Keratinocyte (primary cell): ENCODE results near the gene VMP1.

Experiments used
- EZH2 ChIP-seq: IDR thresholded peaks from one replicate; pipeline ENCODE4 v1.6.1; 2012; ENCODE audit warnings: inconsistent platforms, mild to moderate bottlenecking, low read length, moderate library complexity
- TF ChIP-seq, protein P1 (sequence below), 3 experiments: IDR thresholded peaks in 1 of 3; conservative IDR thresholded peaks in 1 of 3; optimal IDR thresholded peaks in 1 of 3; 2 replicates in 2 of 3; 3 replicates in 1 of 3; pipeline versions ENCODE3 to v1.5.1; 2011; ENCODE audit warnings: low read length in 3 of 3, mild to moderate bottlenecking in 3 of 3, moderate library complexity in 2 of 3, control low read depth in 1 of 3, inconsistent platforms in 1 of 3; ENCODE audit not compliant: insufficient read depth in 2 of 3; ENCODE audit errors: extremely low read depth in 1 of 3

GRCh38 chr17:59764292-59764741 lies 56.9 kb downstream of the VMP1 start:
- TF ChIP-seq, protein P1, sequence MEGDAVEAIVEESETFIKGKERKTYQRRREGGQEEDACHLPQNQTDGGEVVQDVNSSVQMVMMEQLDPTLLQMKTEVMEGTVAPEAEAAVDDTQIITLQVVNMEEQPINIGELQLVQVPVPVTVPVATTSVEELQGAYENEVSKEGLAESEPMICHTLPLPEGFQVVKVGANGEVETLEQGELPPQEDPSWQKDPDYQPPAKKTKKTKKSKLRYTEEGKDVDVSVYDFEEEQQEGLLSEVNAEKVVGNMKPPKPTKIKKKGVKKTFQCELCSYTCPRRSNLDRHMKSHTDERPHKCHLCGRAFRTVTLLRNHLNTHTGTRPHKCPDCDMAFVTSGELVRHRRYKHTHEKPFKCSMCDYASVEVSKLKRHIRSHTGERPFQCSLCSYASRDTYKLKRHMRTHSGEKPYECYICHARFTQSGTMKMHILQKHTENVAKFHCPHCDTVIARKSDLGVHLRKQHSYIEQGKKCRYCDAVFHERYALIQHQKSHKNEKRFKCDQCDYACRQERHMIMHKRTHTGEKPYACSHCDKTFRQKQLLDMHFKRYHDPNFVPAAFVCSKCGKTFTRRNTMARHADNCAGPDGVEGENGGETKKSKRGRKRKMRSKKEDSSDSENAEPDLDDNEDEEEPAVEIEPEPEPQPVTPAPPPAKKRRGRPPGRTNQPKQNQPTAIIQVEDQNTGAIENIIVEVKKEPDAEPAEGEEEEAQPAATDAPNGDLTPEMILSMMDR (optimal IDR thresholded peaks at IDR 0.05 in 1 of 3, IDR thresholded peaks at IDR 0.05 in 1 of 3, conservative IDR thresholded peaks at IDR 0.05 in 1 of 3; ENCODE audit: extremely low read depth in 1 of 3, insufficient read depth in 2 of 3, low read length in 3 of 3), result no peak
- TF ChIP-seq EZH2, result no peak
